ENCODE measurements around the gene PHACTR3.

Gene PHACTR3

DNA sequence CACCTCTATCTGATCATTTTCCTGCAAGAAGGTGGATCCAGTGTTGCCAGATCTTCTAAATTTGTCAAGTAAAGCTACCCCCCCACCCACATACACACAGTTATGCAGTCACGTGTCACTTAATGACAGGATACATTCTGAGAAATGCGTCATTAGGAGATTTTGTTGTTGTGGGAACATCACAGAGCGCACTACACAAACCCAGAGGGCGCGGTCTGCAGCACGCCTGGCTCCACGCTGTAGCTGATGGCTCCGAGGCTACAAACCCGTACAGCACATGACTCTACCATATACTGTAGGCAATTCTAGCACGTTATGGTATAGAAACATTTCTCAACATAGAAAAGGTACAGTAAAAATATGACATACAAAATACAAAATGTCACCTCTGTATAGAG, 202.2 kb downstream of the PHACTR3 start:
- DNase-seq, result no peak

DNA sequence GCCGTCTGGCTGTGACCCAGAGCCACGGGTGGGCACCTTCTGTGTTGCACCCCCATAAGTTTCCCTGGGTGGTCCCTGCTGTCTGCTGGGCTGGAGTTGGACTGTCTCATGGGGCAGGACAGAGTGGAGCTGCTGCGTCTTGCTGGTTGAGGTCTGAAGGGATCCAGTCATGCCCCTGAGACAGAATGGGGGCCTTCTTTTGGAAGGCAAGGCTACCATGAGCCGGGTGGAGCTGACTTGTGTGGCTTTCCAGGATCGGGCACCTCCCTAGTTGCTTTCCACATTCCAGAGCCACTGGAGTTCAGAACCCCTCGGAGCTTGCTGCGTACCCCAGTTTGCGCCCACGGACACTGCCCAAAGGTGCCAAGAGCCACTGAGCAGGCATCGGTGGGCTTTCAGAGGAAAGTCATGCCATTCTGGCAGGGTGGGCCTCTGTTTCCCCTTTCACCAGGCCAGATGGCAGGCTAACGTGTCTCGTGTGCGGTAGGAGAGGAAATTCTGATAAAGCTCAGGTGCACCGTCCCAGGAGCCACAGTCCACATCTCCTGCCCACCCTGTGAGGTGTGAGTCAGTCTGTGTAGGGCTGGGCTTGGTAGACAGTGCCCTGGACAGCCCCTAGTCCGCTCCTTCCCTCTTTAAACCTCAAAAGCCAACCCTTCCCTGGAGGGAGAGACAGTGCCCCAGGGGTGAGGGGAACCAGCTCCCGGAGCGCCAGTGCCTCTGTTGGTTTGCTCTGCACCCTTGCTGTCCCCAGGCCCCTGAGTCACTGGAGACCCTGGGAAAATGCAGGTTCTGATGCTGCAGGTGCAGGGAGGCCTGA, 203.8 kb downstream of the PHACTR3 start:
- DNase-seq, result no peak

DNA sequence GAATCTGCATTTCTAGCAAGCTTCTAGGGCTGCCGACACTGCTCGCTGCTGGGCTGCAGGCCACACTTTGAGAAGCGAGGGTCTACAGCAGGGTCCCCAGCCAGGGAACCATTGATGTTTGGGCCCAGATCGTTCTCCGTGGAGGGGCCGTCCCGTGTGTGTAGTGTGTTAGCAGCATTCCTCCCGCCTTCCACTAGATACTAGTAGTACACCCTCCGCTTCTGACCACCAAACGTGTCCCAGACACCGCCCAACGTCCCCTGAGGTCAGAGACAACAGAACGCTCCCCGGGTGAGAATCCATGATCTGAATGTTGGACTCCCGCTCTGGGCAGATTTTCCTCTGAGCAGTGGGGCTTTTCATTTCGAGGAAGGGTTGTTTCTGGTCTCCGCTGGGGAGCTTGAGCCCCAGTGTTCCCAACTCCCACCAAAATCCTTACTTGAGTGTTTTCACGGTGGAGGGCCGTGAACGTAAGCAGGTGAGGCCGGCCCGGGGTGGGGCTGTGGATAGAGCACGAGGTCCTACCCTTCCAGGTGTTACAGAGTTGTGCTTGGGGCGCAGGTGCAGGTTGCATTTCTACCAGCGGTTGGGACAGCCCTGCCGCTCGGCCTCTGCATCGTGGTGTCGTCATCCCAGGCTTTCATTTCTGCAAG, 204.5 kb downstream of the PHACTR3 start:
- DNase-seq, result no peak

DNA sequence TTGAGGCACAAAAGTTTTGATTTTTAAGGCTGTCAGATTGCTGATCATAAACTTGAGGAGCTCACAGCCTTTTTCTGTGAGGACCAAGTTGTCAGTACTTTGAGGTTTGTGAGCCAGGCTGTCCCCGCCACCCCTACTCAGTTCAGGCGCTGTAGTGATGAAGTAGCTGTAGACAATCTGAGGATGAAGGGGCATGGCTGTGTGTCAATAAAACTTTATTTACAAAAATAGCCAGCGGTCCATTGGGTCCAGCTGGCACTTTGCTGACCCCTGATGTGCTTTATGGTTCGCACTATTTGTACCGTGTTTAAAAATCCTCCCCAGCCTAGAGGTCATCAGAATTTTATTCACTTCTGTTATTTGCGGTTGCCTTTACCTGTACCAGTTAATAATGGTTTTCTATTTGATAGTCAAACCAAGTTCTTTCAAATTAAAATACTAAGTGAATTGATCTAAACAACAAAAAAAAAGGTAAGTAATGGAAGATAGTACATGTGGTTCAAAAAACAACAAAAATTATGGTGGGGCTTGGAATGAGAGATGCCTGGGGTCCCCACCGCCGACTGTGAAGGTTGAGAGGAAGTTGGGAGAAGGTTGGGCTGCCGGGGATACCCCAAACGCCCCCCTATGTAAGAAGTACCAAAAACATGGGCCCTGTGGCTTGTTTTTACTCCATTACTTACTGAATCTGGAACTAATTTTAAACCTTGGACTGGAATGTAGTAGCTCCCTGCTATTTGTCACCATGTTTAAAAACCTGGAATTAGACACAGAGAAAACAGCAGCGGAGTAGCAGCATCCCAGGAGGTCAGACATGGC, 205.5 kb downstream of the PHACTR3 start:
- no peak for DNase-seq

DNA sequence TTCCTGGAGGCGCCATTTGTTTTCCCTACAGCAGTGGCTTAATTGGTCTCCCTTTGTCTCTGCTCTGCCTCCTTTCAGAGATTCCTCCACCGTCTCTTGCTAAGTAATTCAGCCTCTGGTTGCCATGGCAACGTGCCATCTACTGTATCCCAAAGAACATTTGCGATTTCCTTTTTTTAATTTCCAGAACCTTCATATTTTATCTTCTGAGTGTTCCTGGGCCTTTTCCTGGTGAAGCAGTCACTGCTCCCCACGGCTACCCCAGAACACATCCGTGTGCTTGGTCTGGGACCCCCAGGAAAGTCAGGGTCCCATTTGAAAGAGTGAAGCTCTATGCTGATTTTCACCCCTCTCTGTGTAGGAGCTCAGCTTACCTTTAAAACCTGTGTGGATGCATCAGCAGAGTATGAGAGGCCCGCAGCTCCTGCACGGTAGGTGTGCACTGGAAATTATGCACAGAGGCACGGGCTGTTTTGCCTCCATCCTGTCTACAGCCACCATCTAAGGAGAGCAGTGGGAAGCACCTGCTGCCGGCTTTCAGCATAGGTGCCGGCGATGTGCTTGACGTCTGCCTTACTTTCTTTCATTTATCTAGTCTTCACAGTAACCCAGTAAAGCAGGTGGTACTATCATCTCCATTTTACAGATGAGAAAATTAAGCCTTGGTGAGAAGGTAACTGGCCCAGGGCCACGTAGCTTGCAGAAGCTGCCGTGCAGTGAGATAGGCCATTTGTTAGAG, 206.3 kb downstream of the PHACTR3 start:
- DNase-seq, result no peak

DNA sequence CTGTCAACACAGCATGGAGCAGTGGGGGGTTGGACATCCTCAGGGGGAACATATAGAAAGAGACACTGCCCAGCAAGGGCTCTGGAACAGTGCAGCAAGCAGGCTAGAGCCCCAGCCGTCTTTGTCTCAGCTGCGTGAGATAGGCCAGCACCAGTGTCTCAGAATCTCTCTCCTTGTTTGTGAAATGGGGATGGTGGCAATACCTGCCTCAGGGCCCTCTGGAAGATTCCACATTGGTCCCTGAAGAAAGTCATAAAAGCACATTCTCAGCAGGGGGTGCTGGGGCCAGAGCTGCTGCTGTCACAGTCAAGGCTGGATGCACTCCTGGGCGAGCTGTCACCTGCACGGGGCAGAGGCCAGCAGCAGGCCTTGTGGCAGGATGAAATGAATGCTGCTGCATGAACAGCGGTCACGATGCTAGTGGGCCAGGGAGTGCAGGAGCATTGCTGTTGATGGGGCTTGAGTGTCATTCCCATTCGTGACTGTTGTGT, 207.4 kb downstream of the PHACTR3 start:
- DNase-seq, result no peak

DNA sequence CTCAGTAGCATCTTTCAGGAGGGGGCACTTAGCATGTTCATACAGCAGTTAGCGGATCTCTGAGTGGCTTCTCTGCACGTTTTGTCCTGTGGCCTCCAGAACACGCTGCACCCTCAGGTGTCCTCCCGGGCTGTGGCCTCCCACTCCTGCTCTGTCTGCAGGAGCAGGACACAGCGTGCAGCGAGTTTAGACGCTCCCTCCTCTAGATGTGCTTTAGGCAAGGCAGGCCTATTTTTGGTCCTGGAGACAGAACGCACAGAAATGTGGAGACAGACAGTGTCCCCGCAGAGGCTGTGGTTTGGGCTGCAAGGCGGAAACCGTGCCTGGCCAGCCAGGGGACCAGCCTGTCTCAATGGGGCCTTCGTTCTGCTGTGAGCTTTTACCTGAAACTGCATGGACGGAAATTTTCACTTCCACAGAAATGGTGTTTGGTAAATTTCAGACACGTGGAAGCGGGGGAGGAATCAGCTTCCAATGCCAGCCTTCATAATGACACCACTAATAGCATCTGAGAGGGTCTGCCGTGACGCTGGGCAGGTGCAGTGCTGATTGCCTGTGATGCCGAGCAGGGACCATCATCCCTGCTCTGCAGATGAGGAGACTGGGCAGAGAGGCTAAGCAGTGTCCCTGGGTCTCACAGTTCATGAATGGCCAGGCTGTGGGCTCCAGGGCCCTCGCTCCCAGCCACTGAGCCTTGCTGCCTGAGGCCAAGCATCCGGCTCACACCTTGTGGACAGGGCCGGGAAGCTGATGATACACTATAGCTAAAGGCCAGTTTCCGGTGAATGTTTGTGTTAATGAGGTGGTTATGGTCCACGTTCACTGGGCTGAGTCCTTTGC, 208.2 kb downstream of the PHACTR3 start:
- no peak for DNase-seq

DNA sequence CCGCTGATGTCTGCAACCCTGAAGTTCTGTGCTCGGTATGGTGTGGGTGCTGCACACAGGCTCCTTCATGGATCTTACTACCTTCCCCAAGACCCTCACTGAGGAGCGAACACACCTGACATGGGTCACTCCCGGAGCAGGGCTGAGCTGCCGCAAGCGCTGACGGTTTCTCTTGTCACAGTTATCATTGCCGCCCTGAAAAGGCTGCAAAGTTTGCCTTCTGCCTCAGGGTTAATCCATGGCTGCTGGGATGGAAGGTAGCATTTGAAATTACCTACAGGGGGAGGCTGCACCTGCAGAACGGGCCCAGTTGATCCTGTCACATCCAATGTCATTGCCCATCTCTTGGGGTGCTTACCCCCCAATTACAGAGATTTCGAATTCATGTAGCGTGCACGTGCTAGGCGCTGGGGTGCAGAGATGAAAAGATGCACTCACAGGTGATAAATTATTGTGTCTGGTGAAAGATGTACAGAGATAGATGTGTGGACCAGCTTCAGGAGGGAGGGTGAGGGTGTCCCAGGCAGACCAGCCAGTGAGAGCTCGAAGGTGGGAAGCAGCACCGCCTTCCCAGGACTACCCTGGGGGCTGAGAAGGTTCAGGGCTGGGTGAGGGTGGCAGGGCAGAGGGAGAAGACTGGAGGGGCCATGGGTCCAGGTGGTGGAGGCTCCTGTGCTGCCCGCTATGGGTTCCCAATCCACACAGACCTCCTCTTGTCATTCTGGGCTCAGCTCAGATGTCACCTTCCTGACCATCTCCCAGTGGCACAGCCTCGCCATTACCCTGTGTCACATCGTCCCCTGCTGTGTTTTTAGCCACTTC, 209.0 kb downstream of the PHACTR3 start:
- no peak for DNase-seq

DNA sequence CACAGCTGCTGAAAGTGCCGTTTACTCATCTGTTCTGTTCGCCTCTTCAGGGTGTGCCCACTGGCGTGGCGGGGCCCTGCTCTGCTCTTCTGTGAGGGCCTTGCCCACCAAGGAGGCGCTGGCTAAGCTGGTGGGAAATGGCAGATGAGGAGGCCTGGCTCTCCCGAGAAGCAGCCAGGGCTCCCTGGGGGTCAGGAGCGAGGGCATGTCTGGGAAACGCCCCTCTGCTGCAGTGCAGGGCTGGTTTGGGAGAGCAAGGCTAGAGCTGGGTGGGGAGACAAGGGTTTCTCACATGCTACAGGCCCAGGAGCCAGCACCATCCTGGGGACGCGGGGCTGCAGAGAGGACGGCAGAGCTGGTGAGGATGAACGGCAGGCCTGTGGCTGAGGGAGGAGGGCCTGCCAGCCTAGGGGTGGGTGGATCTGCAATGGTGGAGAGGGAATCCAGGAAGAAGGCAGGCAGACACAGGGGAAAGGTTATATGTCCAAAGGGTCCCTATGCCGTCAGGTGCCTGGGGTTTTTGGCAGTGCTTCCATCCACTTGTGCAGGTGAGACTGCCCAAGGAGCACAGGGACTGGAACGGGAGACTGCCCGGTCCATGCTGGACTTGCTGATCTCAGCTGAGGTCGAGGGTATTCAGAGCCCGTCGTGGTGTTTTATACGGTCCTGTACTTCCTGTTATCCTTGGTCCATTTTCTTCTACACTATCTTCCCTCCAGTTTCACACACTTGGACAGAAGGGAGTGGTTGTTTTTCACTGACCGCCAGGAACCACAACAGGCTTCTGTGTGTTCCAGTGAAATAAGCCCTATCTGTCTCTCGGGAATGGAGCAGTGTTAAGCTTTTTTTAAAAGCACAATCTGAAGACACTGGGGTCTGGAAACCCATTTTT, 209.9 kb downstream of the PHACTR3 start:
- no peak for DNase-seq

DNA sequence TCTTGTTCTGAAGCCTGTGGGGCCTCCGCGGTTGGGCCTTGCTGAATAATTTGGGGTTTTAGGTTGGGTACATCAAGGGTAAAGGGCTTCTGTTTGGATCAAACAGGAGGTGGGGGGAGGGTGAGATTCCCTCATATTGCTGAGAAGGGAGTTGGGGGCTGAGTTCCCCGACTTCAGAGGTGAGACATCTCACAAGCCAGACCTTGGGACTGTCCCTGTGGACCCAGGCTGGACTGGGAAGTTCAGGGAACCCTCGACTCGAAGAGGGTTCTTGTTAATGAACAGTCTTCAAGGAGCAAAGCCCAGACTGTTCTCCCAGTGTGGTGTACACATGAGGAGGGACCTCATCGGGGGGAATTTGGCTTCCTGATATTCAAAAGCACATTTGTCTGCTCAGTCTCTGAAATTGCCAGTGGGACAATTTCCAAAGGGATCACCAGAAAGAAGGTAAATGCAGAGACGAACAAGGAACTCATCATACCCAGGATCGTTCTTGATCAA, 210.6 kb downstream of the PHACTR3 start:
- DNase-seq, result no peak

DNA sequence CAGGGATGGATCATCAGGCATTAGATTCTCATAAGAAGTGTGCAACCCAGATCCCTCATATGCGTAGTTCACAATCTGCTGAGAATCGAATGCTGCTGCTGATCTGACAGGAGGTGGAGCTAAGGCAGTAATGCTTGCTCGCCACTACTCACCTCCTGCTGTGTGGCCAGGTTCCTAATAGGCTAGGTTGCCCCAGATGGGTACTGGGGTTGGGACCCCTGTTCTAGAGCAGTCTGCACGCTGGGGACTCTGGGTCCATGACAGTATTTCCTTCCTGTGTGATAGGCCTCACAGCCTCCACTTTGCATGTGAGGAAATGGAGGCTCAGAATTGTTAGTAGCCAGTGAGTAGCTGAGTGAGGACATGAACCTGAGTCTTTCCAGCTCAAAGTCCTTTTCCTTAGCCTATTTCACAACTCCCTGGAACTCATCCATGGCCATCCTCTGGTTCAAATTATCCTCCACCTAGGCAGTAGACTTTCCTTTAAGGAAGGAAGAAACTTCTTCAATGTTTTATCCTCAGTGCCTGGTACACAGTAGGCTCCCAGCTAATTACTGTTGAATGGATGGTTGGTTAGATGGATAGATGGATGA, 211.9 kb downstream of the PHACTR3 start:
- DNase-seq, result no peak

DNA sequence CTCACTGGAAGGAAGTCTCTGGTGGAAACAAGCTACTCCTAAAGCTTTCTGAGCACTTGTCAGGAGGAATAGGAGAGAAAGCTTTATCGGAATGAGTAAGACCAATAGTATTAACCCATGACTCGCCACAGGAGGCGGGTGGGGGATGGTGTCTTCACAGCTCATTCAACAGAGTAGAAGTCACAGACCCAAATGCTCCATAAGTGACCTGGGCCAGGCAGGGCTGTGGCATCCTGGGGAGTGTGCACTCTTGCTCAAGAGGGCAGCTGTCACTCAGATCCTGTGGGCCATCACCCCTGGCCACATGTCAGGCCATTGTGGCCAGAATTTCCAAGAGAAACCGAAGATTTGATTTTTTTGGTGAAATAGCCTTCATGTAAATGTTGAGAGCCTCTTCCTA, 213.1 kb downstream of the PHACTR3 start:
- no peak for DNase-seq

DNA sequence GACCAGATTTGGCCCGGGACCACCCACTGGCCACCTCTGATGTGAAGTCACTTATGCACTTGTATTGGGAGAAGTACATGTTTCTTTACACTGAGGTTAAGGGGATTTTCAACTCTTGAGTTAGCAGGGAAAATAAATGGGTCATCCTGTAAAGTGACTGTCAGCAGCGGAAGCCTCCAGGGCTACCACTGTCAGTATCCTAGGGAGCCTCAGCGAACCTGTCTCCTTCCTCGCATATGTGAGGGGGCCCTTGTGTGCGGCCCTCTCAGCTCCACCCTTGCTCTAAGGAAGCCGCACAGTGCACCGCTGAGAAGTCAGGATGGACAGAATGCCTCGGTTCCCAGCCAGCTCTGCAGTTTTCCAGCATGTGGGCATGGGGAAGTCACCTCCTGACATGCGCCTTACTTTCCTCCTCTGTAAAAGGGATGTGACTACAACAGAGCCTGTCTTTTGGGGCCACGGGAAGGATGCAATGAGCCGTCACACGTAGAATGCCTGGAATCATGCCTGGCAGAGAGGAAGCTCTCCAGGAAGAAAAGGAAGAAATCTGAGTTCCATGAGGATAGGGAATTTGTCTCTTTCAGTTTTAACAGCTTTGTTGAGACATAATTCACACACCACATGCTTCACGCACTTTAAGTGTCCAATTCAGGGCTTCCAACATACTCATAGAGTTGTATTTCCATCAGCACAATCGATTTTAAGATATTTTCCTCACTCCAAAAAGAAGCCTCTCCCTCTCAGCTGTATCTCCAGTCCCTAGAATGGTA, 213.7 kb downstream of the PHACTR3 start:
- DNase-seq, result no peak

DNA sequence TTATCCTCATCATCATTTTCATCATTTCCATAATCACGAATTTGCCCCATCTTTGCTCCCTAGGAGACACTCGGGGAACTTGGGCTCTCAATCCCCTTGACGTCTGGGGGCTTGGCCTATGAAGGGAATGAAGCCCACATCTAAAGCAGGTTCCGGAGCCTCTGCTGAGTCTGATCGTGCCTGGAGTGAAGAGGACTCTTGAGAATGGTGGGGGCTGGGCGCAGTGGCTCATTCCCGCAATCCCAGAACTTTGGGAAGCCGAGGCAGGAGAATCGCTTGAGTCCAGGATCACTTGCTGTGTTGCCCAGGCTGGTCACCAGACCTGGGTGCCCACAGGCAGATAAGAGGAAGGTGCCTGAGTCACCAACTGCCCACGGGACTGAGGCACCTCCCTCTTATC, 214.6 kb downstream of the PHACTR3 start:
- DNase-seq, result no peak

DNA sequence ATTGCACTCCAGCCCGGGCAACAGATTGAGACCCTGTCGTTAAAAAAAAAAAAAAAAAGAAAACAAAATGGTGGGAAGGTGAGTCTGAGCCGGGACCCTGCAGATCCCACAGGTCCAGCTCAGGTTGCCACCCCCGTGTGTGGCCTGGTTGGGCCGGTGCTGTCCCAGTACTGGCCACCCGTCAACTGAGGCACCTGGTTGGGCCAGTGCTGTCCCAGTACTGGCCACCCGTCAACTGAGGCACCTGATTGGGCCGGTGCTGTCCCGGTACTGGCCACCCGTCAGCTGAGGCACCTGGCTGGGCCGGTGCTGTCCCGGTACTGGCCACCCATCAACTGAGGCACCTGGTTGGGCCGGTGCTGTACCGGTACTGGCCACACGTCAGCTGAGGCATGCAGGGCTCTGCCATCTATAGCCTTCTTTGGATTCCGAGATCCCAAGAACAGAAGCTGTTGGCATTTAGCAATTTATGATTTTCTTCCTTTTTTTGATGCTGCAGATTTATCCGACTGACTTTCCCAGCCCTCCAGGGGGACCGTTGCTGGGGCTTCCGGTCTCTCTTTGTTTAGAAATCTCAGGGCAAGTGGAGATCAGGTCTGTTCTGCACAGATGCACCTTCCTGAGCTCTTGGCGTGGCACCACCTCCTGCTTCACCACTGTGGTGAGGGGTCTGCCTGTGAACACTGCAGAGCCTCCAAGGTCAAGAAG, 215.3 kb downstream of the PHACTR3 start:
- no peak for DNase-seq

DNA sequence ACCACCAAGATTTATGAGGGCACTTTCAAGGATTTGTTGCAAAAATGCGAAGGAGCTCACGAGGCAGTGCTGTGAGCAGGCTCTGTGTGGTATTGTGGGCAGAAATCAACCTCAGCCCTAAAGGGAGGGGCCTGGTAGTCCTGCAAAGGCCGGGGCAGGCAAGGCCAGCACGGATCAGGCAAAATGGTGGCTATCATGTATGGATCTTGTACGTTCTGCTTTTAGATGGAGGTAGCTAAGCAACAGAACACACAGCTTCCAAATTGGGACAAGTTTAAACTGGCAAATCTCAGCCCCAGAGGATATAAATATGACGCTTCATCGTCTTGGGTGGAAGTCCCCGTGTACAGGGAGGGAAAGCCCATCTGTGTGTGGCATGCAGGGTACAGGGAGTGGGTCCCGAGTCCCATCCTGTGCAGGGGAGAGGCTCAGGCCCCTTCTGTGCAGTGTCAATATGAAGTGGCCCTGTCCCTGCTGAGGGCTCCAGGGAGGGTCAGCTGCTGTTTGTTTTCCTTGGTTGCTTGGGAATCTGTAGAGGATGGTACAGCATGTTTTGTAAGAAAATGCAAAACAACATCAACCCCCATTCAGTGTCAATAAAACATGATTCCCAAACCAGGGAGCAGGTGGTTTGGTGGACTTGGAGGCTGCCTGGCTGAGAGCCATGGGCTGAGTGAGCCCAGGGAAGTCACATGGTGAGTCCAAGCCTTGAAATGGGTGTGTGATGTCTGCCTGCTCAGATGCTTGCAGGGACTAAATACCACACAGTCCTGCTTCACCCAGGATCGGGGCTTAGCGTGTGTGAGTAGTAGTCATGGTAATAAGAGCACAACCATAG, 216.1 kb downstream of the PHACTR3 start:
- DNase-seq, result no peak

DNA sequence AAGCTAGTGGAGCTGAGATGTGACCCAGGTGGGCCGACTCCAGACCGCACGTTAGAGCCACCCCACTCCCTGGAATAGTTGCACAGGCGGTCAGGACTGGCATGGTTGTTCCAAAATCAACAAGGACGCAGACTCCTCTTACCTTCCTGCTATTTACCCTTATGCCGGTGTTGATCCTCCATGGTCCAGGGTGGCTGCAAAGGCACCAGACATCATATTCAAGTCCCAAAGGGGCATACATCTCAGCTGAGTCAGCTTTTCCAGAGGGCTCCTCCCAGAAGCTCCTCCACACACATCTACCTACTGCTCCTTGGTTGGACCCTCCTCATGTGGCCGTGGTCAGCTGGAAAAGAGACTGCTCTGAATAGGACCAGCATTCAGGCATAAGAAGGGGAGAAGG, 216.9 kb downstream of the PHACTR3 start:
- no peak for DNase-seq
